ENCODE results near the gene SPTBN2. TPM values are rescaled to one million over a fixed set of nuclear protein-coding genes. Genes with fewer than 3 reads are reported as not detected.

SPTBN2 gene
- total and polyA plus RNA-seq, 2 donors (not counting 3 experiments of a cell fraction or from before 2014, with no cell fraction given), result 3.8 to 19.8 TPM

DNA sequence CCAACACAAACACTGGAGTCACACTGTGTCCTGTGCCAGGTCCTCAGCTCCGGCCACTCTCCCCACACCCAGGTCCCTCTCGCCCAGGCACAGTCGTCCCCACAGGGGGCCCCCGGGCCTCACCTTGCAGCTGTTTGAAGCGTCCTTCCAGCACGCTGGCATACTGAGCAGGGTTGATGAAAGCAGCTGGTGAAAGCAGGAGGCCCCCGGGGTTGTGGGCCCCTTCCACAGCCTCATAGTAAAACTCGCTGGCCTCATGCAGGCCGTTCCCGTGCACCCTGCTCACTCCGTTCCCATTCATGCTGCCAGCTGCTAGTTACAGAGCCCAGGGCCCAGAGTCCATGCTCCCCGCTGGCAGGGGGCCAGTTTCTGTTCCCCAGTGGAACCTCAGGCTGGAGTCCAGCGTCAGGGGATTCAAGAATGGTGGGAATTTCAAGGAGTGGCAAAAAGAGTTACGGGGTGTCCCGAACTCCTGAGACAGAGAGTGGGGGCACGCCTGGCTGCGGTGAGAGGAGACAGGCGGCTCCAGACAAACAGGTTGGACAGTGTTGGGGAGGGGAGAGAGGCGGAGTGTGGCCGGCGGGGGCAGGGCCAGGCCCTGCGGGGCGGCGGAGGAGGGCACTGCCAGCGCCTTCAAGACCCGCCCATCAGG, 10.6 kb downstream of the SPTBN2 start:
- dilution Hi-C loops (cut with MboI; ENCODE audit: extremely low pct_ligation_motif_present, low sequenced_read_pairs), result no loop called here
- BruUV-seq (replicated peaks), result no TSS peak
- Histone ChIP-seq H3K4me1 (ENCODE audit: control insufficient read depth, extremely low read depth, insufficient read depth, low read length) (no peaks in the 10 kb centered on the region), H3K4me2 (ENCODE audit: insufficient read depth, low read length) (no peak overlapping the region), H3K9ac (replicated peaks; ENCODE audit: extremely low read depth, insufficient read depth, low read length) (no peak overlapping the region), H3K27ac (ENCODE audit: insufficient read depth, low read depth, low read length) (no peak overlapping the region), H3K4me3 (replicated peaks in 1 of 3; ENCODE audit: insufficient read depth in 1 of 3, low read depth in 1 of 3, low read length in 3 of 3) (no peak overlapping the region), H3K9me1 (replicated peaks; ENCODE audit: control insufficient read depth, extremely low read depth, insufficient read depth, low read length) (no peaks in the 10 kb centered on the region), H3K79me2 (ENCODE audit: control insufficient read depth, insufficient read depth, low read length) (no peaks in the 10 kb centered on the region), H3K36me3 (ENCODE audit: control insufficient read depth in 2 of 2, extremely low read depth in 1 of 2, insufficient read depth in 2 of 2, low read length in 2 of 2) (no peaks in the 10 kb centered on the region), H2AFZ (ENCODE audit: low read depth, low read length) (no peak overlapping the region), H3K27me3 (ENCODE audit: control insufficient read depth in 2 of 2, insufficient read depth in 2 of 2, low read length in 2 of 2) (no peaks in the 10 kb centered on the region), H4K20me1 (replicated peaks; ENCODE audit: control insufficient read depth, extremely low read depth, insufficient read depth, low read length) (no peaks in the 10 kb centered on the region), H3K9me3 (replicated peaks; ENCODE audit: control insufficient read depth, insufficient read depth, low read length) (no peaks in the 10 kb centered on the region)
- TF ChIP-seq FOS (IDR thresholded peaks at IDR 0.05; ENCODE audit: borderline replicate concordance, insufficient read depth, low read length), result no peak
- no peak for DNase-seq (ENCODE audit: low read depth, low spot score)
- intact Hi-C loops (cut with micrococcal nuclease), result no loop called here
- FAIRE-seq, result no peak
- ChIA-PET POLR2A (no interaction called here), CTCF (no interaction called here)

GRCh38 chr11:66717925-66718319, 11.1 kb downstream of the SPTBN2 start:
- CTCF ChIA-PET, result no interaction called here

More at GRCh38 chr11:66717925-66718319, 11.1 kb downstream of the SPTBN2 start:
- no TSS peak for BruUV-seq (replicated peaks)
- Histone ChIP-seq H3K27me3 (ENCODE audit: control insufficient read depth in 2 of 2, insufficient read depth in 2 of 2, low read length in 2 of 2) (no peaks in the 10 kb centered on the region), H3K4me1 (ENCODE audit: control insufficient read depth, extremely low read depth, insufficient read depth, low read length) (no peaks in the 10 kb centered on the region), H3K27ac (ENCODE audit: insufficient read depth, low read depth, low read length) (no peak overlapping the region), H3K36me3 (ENCODE audit: control insufficient read depth in 2 of 2, extremely low read depth in 1 of 2, insufficient read depth in 2 of 2, low read length in 2 of 2) (no peaks in the 10 kb centered on the region), H3K4me3 (replicated peaks in 1 of 3; ENCODE audit: insufficient read depth in 1 of 3, low read depth in 1 of 3, low read length in 3 of 3) (no peak overlapping the region), H3K9me3 (replicated peaks; ENCODE audit: control insufficient read depth, insufficient read depth, low read length) (no peaks in the 10 kb centered on the region), H2AFZ (ENCODE audit: low read depth, low read length) (no peak overlapping the region), H4K20me1 (replicated peaks; ENCODE audit: control insufficient read depth, extremely low read depth, insufficient read depth, low read length) (no peaks in the 10 kb centered on the region), H3K79me2 (ENCODE audit: control insufficient read depth, insufficient read depth, low read length) (no peaks in the 10 kb centered on the region), H3K9ac (replicated peaks; ENCODE audit: extremely low read depth, insufficient read depth, low read length) (no peak overlapping the region), H3K4me2 (ENCODE audit: insufficient read depth, low read length) (no peak overlapping the region), H3K9me1 (replicated peaks; ENCODE audit: control insufficient read depth, extremely low read depth, insufficient read depth, low read length) (no peaks in the 10 kb centered on the region)
- DNase-seq (ENCODE audit: low read depth, low spot score) (no peak), FAIRE-seq (no peak)
- TF ChIP-seq POLR2A (IDR thresholded peaks at IDR 0.05; ENCODE audit: low read depth, low read length) (no peak), POLR2AphosphoS5 (IDR thresholded peaks at IDR 0.05; ENCODE audit: insufficient read depth, low read depth, low read length) (no peak)
- POLR2A ChIA-PET, result no interaction called here
- intact Hi-C loops (cut with micrococcal nuclease), result no loop called here
- dilution Hi-C loops (cut with MboI; ENCODE audit: extremely low pct_ligation_motif_present, low sequenced_read_pairs), result no loop called here

Measured in endothelial cell of umbilical vein (primary cell).